OCI-LY3 (cell line): ENCODE data around the gene SNTG2.

Source experiments
- EZH2phosphoT487 ChIP-seq: fragments of 200-600 bp; shearing (Covaris generic); IDR thresholded peaks from 2 replicates; pipeline ENCODE4 v1.6.1; 2018; ENCODE audit warnings: antibody characterized with exemption, mixed run types, low read depth
- TF ChIP-seq, protein P1 (sequence below): fragments of 200-600, 300-600 bp; sonication (generic); IDR thresholded peaks from 2 replicates; pipeline ENCODE4 v1.5.1; 2014; ENCODE audit warnings: antibody characterized with exemption, low read length, low read depth

GRCh38 chr2:1256632-1257324 is 306.1 kb downstream of the SNTG2 start:
- TF ChIP-seq, protein P1, sequence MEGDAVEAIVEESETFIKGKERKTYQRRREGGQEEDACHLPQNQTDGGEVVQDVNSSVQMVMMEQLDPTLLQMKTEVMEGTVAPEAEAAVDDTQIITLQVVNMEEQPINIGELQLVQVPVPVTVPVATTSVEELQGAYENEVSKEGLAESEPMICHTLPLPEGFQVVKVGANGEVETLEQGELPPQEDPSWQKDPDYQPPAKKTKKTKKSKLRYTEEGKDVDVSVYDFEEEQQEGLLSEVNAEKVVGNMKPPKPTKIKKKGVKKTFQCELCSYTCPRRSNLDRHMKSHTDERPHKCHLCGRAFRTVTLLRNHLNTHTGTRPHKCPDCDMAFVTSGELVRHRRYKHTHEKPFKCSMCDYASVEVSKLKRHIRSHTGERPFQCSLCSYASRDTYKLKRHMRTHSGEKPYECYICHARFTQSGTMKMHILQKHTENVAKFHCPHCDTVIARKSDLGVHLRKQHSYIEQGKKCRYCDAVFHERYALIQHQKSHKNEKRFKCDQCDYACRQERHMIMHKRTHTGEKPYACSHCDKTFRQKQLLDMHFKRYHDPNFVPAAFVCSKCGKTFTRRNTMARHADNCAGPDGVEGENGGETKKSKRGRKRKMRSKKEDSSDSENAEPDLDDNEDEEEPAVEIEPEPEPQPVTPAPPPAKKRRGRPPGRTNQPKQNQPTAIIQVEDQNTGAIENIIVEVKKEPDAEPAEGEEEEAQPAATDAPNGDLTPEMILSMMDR: no peak
- no peak for TF ChIP-seq EZH2phosphoT487
